NCI-H146 treated with DMSO at 0.1 percent for 48 hours (cell line): ENCODE results near the gene IFNAR1.
"Not testable (repeated sequence)": the region's sequence is repeated elsewhere in the genome, so short reads cannot be mapped to it uniquely, and the experiment has no call there.

ENCODE experiments used
- DNase-seq: peaks from one replicate; lab custom pipeline; 2025; ENCODE audit not compliant: unreplicated experiment; lab: John Stamatoyannopoulos, UW

Gene IFNAR1

DNA sequence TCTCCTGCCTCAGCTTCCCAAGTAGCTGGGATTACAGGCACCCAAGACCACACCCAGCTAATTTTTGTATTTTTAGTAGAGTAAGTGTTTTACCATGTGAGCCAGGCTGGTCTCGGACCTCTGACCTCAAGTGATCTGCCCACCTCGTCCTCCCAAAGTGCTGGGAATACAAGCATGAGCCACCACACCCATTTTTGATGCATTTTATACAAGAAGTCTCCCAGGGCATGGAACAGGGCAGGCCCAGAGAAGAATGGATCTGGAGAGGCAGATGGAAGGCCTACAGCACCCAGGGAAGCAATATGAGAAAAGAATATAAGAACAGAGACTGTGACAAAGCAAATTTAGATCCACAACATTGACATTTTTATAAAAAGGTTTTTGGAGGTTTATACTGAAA, 18.8 kb upstream of the IFNAR1 start:
- no peak for DNase-seq

DNA sequence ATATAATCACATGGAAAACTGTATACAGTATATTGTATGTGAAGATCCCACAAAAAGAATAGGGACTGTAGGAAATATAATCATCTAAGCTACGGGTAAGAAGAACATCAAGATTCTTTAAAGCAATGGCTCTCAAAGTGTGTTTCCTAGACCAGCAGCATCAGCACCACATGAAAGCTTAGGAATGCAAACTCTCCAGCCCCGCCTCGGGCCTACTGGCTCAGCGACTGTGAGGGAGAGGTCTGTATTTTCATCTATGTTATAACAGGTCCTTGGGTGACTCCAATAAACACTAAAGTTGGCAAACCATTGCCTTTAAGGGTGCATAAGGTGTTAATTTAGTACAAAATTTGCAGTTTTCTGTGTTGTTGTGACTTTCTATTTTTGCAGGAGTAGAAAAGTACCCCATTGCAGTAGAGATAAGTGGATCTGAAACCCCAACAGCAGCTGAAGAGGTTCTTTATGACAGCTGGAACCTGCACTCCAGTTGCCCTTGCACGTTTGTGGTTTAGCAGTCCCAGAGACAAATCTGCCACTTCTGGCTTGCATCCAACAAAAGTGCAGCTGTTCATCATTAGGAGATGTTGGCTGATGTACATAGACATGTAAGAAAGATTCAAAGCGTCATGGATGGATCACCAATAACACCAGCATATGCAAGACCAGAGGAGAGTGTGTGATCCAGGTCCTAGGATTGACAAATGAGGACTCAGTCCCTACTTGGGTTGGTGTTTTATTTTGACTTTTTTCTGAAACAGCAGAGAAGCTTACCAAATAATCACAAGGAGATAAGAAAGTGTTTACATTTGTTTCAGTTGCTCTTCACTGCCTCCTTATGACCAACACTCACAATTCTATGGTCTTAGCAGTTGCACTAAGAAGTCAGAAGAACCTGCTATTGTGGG, 15.9 kb upstream of the IFNAR1 start:
- no peak for DNase-seq

DNA sequence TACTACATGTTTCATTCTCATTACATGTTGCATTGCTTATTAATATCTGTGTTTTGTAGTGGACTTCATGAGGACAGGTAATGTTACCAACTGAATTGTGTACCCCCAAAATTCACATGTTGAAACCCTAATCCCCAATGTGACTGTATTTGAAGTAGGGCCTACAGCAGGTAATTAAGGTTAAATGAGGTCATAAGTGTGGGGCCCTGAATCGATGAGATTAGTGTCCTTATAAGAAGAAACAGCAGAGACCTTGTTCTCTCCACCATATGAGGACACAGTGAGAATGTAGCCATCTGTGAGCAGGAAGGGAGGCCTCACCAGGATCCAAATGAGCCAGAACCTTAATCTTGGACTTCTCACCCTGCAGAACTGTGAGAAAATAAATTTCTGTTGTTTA, 15.0 kb upstream of the IFNAR1 start:
- no peak for DNase-seq

DNA sequence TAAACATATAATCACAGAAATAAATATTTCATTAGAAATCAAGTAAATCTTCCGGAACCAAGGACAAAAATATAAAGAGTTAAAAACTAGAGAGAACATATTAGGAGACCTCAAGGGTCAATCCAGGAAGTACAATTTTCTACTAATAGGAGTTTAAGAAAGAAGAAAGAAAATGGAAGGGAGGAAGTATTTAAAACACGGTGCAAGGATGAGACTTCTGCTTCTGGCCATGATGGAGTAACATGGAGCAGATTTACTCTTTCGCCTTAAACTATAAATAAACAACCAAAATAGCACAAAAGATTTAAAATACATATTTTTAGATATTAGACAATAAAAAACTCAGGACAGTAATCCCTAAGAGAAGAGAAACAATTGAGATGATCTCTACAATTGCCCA, 12.6 kb upstream of the IFNAR1 start:
- DNase-seq, result no peak

DNA sequence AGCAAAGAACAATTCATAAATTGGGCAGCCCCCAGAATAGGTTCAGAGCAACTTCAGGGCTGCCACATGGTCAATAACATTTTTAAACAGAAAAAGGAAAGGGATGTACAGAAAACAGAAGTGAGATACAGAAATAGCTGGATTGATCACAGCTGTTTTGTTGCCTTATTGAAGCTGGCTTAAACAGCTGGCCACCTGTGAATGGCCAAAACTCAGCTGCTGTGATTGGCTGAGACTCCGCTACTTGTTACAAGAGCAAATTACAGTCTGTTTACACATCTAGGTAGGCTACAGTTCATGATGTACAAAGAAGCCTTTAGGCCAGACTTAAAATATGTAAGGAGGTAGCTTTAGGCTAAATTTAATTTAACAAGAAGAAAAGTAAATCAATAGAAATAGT, 11.6 kb upstream of the IFNAR1 start:
- DNase-seq, result no peak

DNA sequence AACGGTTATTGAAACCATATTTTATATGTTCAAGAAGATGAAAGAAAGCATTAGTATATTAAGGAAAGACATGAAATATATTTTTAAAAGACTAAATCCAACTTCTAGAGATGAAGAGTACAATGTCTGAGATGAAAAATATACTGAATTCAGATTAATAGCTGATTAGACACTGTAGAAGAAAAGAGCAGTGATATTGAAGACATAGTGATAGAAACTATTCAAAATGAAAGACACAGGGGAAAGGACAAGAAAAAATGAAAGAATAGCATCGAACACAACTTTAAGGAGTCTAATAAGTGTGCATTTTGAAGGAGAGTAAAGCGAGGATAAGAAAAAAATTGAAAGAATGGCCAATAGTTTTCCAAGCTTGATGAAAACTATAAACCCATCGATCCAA, 11.2 kb upstream of the IFNAR1 start:
- DNase-seq, result no peak

DNA sequence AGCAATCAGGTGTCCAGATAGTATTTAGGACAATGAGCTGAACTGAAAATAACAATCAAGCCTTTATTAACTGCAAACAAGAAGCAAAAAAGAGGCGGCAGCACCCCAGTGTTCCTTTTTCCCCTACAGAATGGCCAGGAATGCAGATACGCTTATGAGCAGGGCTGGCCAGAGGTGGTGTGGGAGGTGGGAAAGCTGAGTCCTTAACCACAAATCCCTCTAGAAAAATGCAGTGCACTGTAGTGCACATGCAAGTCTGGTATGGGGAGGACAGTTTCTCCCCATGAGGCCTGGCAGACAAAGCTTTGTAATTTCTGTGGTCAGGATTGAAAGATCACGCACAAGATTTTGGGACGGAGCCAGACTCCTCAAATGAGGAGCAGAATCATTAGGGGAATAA, 10.7 kb upstream of the IFNAR1 start:
- DNase-seq, result no peak

DNA sequence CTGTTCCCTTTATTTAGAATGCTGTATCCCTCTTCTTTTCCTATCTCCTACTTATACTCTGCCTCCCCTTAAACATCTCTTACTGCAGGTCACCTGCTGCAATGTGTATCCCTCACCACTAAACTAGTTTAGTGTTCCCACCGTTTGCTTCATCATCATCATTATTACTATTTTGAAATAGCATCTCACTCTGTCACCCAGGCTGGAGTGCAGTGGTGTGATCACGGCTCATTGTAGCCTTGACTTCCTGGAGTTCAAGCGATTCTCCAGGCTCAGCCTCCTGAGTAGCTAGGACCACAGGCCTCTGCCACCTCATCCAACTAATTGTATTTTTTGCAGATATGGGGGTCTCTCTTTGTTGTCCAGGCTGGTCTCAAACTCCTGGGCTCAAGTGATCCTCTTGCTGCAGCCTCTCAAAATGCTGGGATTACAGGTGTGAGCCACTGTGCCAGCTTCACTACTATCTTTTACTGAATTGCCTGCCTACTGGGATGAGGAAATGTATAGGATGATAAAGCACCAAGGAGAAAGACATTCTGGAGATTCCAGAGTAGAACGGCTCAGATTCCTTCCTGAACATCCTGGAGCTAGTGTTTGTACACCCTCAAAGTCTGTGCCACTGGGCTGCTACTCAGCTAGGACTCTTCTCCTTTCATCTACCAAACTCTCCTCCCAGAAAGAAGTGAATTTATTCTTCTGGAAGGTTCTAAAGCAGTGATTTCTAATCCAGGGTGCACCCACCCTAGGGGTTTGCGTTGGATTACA, 8.6 kb upstream of the IFNAR1 start:
- DNase-seq, result no peak

DNA sequence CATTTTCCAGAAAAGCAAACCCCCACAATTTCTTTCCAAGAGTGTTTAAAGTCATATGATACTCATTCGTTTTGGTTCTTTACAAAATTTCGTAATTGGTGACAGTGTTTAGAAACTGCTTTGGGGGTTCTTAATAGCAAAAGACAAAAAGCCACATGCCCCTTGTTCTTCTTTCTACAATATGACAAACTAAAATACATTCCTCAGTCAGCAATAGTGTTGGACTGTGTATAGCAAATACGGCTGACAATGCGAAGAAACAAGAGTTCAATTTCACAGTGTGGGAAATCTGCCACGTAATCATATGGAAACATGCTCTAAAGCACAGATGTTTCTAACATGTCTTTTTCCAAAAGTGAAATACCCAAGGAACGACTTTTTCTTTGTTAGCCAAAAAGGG, 7.6 kb upstream of the IFNAR1 start:
- no peak for DNase-seq

DNA sequence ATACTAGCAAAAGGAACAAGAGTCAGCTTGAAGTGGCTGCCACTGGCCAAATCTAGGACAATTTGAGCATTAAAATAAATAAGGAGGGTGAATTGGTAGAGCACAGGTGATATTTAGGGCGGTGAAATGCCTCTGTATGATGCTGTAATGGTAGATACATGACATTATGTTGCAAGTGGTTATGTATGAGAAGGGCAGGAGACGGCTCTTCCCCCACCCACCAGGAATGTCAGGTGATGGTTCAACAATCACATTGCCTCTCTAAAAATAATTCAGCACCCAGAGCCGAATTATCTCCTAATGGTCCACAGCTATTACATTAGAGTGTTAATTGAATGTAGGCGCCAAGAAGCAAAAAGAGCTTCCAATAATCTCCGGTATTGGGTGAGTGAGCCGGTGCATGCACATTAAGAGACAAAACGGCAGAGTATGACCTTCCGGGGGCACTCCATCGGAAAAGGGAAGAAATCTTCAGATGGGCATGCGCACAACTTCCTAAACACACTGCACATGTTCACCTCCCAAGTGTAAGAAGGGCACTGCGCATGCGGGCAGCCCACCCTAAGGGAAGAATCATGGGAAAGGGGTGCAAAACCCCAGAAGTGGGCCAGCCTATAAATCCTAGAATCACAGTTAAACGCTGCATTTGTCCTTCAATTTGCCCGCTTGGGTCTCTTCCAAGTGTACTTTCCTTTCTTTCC, 6.8 kb upstream of the IFNAR1 start:
- no peak for DNase-seq

DNA sequence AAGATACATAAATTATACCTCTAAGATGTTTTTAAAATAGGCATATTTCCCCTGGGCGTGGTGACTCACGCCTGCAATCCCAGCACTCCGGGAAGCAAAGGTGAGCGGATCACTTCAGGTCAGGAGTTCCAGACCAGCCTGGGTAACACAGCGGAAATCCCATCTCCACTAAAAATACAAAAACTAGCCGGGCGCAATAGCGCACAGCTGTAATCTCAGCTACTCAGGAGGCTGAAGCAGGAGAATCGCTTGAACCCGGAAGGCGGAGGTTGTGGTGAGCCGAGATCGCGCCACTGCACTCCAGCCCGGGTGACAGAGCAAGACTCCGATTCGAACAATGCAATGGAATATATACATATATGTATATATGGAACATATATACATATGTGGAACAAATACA, 3.8 kb upstream of the IFNAR1 start:
- DNase-seq, result not testable (repeated sequence)

DNA sequence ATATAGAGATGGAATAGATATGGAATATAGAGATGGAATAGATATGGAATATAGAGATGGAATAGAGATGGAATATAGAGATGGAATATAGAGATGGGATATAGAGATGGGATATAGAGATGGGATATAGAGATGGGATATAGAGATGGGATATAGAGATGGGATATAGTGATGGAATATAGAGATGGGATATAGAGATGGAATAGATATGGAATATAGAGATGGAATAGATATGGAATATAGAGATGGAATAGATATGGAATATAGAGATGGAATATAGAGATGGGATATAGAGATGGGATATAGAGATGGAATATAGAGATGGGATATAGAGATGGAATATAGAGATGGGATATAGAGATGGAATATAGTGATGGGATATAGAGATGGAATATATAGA, 1.2 kb upstream of the IFNAR1 start:
- not testable (repeated sequence) for DNase-seq

DNA sequence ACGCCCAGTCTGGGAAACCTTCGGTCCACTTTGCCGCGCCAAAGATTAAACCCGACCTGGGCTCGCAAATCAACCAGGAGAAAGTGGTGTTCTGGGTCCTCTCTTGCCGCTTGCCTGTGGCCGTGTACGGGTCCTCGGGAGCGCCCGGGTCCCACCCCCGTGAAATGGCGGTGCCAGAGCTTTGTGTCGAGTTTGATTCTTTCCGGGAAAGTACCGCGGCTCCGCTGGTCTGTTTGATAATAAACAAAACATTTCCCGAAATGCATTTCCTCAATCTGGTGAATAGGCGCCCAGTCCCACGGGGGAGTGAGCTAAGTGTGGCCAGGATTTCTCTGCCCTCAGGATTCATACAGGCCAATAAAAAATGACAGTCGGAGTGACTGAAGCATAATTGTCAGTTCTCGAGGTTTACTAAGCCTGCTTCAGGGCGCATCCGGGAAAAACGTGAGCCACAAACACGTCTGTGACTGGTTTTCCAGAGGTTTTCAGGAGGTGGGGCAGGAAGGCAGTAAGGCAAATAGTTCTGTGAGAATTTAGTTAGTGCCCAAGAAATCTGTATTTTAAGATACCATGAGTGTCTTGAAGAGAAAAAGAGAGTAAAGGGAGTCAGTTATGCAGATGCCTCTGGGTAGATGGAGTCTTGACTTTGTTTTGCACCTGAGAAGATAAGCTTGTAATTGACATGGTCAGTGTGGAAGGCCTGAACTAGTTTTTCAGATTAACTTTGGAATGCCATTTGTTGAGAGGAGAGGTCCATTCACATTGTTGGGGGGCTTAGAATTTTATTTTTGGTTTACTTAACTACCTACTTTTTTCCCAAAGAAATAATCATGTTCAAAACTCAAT, 675 bp downstream of the IFNAR1 start:
- peak; percentile 37 for DNase-seq

DNA sequence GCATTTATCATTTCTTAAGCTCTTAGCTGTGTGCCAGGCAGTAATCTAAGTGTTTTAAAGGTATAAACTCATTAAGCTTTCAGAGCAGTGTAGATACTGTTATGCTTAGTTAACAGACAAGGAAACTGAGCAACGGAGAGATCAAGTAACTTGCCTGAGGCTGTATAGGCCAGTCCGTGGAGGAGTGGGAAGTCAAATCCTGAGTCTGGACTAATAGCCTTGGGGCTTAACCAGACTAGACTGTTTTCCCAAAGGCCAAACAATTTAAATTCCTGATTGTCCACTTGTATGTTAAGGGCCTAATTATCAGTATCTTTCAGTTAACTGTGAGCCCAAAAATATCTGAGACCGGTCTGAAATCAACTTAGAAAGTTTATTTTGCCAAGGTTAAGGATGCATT, 2.6 kb downstream of the IFNAR1 start:
- no peak for DNase-seq

DNA sequence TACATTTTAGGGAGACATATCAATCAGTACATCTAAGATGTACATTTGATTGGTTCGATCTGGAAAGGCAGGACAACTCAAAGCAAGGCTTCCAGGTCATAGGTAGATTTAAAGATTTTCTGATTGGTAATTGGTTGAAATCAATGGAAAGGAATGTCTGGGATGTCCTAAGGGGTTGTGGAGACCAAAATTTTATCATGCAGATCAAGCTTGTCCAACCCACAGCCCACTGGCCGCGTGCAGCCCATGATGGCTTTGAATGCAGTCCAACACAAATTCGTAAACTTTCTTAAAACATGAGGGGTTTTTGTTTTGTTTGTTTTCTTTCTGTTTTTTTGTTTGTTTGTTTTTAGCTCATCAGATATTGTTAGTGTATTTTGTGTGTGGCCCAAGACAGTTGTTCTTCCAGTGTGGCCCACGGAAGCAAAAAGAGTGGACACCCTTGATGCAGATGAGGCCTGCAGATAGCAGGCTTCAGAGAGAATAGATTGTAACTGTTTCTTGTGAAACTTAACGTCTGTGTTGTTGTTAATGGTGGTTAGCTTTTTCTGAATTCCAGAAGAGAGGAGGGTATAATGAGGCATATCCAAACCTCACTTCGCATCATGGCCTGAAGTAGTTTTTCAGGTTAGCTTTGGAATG, 3.1 kb downstream of the IFNAR1 start:
- no peak for DNase-seq

DNA sequence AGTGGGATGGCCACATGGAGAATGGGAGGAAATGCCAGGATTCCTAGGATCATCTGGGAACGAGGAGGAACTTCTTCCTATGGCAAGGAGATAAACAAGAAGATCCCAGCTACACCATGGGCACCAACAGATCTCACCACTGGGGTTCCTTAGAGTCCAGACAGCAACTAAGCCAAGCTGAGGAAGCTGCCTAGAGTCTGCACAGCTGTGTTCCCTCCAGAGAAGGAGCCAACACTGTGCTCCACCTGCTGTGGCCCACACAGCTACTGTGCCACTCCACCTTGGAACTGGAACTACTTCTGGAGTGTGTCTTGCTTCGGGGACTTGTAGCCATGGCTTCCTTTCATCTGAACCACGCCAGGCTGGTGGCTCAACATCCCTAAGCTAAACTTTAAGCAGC, 6.0 kb downstream of the IFNAR1 start:
- no peak for DNase-seq

DNA sequence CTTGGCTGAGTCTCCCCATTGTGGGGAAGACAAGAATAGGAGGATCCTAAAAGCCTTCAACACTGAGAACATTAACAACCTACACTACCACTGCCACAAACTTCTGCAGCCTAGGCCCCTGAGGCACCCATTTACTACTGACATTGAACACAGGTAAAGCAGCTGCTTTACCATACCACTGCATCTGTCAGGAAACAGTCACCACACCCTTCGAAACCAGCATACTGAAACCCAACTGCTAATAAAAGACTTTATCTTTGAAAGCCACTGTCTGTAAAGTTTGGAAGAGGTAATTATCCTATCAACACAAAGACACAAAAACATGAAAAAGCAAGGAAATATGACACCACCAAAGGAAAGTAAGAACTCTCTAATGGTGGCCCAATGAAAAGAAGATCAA, 7.4 kb downstream of the IFNAR1 start:
- DNase-seq, result no peak

DNA sequence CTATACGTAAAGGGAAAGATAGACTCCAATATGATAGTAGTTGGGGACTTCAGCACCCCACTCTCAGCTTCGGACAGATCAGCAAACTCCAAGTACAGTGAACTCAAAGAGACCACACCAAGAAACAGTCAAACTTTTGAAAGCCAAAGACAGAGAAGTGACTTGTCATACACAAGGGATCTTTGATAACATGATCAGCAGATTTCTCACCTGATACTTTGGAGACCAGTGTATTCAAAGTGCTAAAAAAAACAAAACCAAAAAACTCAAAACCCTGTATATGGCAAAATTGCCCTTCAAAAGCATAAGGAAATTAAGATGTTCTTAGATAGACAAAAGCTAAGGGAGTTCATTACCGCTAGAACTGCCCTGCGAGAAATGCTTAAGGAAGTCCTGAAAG, 9.4 kb downstream of the IFNAR1 start:
- DNase-seq, result no peak

DNA sequence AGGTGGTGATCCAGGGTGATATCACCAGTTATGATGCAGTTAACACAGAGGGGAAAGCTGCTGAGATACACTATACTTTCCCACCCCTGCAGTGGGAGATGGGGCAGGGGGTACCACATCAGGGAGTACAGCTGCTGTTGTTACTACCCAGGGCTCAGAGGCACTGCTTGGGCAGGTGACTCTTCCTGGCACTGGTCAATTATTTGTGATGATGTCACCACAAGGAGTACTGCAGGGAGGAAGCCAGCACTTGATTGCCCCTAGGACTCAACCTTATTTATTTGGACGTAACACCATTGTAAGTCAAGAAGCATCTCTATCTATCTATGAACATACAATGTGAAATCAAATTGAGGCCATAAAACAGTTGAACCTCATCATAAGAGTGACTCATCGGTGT, 10.1 kb downstream of the IFNAR1 start:
- no peak for DNase-seq

DNA sequence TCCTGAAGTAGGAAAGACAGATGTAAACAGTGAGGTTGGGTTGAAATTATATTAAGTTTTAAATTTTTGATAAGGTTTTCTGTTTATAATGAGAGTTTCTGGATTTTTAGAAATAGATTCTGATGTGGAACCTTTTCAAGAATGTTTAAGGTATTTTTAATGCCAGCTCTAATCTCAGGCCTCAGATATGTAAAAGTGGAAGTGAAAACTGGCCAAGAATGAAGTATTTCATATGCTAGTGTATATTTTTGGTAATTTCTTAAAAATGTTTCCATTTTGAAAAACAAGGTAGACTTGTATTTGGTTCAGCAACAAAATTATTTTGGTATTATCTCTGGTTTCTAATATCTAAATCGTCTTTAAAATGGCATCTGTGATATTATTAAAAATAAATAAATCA, 14.4 kb downstream of the IFNAR1 start:
- no peak for DNase-seq
